Prostate gland (tissue), 2 donors: Measurements from ENCODE around the gene MREG. TPM values are rescaled to one million over a fixed set of nuclear protein-coding genes. Genes with fewer than 3 reads are reported as not detected.

Experiments used
- DNase-seq: peaks from one replicate; pipeline ENCODE4 v3.0.0-alpha.2; 2019; ENCODE audit warnings: low spot score
- H3K27ac ChIP-seq, 2 donors: fragments of 200-600 bp; sonication (generic); 2 replicates each; pipeline ENCODE4 v1.5.1; 2017 to 2019
- H3K27me3 ChIP-seq: fragments of 200-600 bp; sonication (generic); replicated peaks from 2 replicates; pipeline ENCODE4 v1.5.1; 2019; ENCODE audit not compliant: insufficient read depth
- H3K36me3 ChIP-seq, 2 donors: fragments of 200-600 bp; sonication (generic); 1 replicate in 1 of 2; 2 replicates in 1 of 2; pipeline versions ENCODE4 v1.5.1 to v1.8.1; 2017 to 2019
- H3K4me1 ChIP-seq: fragments of 200-600 bp; sonication (generic); replicated peaks from 2 replicates; pipeline ENCODE4 v1.5.1; 2019
- H3K4me3 ChIP-seq, 2 donors: fragments of 200-600 bp; sonication (generic); 2 replicates each; pipeline ENCODE4 v1.5.1; 2017 to 2019
- H3K9me3 ChIP-seq: fragments of 200-600 bp; sonication (generic); 2 replicates; pipeline ENCODE4 v1.5.1; 2017
- POLR2A ChIP-seq: fragments of 450-650 bp; IDR thresholded peaks from one replicate; pipeline ENCODE4 v1.6.1; 2016; ENCODE audit warnings: antibody characterized with exemption, mild to moderate bottlenecking
- POLR2AphosphoS5 ChIP-seq: sonication (generic); formaldehyde crosslinking; IDR thresholded peaks from one replicate; pipeline ENCODE4 v1.6.1; 2017; ENCODE audit warnings: antibody characterized with exemption
- WGBS: methylation state at CpG from one replicate; pipeline ENCODE4 v1.1.5; 2018; 5-methylcytosine and 5-hydroxymethylcytosine counted together
- intact Hi-C: fragments of 100-400 bp; cut with DNase I; formaldehyde crosslinking; loops from one replicate; pipeline ENCODE4 v1.14.2; 2022
- total RNA-seq, 2 donors: library from RNA; depleted of rRNA; stranded (reverse); fragments of >200 nt; gene quantifications; one replicate each; pipeline ENCODE4 v1.1.0, GENCODE V29; 2016
- TF ChIP-seq, protein P1 (sequence below), 4 experiments: fragments of 200-600 bp in 2 of 4; fragments of 450-650 bp in 2 of 4; sonication (generic) in 2 of 4; IDR thresholded peaks; 1 replicate in 3 of 4; 2 replicates in 1 of 4; pipeline ENCODE4 v1.5.1; 2016 to 2019; ENCODE audit warnings: antibody characterized with exemption in 4 of 4, mild to moderate bottlenecking in 2 of 4, moderate library complexity in 2 of 4

Gene MREG
- total RNA-seq, 2 donors from 2014 or later = 9.0 to 9.5 TPM

DNA sequence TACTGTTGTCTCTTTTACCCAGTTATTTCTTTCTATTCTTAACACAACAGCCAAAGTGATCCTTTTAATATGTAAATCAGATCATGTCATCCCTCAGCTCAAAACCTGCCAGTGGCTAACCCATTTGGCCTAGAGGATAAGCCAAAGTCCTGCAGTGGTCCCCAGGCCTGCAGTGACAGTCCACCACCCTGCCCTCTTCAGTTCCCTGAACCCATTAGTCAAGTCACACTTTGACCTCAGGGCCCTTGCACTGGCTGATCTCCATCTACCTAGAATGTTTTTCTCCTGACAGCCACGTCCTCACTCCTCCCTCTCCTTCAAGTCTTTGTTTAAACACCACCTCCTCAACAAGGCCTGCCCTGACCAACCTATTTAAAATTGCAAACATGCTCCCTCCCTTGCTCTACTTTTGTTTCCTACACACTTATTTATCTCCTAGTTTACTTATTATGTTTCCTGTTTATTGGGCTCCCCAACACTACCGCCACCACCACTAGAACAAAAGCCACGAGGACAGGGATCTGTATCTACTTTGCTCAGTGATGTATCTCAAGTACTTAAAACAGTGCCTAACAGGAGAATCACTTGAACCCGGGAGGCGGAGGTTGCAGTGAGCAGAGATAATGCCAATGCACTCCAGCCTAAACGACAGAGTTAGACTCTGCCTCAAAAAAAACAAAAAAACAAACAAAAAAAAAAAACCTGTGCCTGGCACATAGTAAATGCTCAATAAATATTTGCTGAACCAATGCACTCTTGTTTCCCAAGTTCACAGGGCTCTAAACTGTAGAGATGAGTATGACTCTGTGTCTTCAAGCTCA lies 9.3 kb downstream of the MREG start:
- TF ChIP-seq POLR2A (no peak), POLR2AphosphoS5 (no peak)
- TF ChIP-seq, protein P1, sequence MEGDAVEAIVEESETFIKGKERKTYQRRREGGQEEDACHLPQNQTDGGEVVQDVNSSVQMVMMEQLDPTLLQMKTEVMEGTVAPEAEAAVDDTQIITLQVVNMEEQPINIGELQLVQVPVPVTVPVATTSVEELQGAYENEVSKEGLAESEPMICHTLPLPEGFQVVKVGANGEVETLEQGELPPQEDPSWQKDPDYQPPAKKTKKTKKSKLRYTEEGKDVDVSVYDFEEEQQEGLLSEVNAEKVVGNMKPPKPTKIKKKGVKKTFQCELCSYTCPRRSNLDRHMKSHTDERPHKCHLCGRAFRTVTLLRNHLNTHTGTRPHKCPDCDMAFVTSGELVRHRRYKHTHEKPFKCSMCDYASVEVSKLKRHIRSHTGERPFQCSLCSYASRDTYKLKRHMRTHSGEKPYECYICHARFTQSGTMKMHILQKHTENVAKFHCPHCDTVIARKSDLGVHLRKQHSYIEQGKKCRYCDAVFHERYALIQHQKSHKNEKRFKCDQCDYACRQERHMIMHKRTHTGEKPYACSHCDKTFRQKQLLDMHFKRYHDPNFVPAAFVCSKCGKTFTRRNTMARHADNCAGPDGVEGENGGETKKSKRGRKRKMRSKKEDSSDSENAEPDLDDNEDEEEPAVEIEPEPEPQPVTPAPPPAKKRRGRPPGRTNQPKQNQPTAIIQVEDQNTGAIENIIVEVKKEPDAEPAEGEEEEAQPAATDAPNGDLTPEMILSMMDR (IDR thresholded peaks at IDR 0.05) = no peak
- Histone ChIP-seq H3K9me3 (no peaks in the 10 kb centered on the region), H3K36me3 (no peaks in the 10 kb centered on the region), H3K27me3 (no peaks in the 10 kb centered on the region), H3K4me1 (no peaks in the 10 kb centered on the region), H3K4me3 (no peak overlapping the region), H3K27ac (no peak overlapping the region)
- no peak for DNase-seq
- WGBS = 82% methylated on average over 6 of the region's 6 CpGs
- intact Hi-C loops = no loop called here

DNA sequence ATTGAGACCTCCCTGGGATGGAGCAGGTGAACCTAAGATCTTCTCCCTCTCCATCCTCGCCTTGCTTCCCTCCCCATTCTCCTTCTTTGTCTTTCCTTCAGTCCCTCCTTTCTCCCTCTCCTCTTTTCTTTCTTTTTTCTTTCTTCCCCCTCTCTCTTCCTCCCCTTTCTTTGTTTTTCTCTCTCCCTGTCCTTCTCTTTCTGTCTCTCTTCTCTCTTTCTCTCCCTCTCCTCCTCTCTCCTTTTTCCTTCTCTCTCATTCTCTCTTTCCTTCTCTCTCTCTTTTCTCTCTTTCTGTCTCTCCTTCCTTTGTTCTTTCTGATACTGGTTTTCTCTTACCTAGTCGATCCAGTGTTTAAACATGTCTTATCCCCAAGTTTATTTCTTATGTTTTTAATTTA lies 10.7 kb downstream of the MREG start:
- DNase-seq = no peak
- intact Hi-C loops = no loop called here
- H3K4me1 ChIP-seq = no peaks in the 10 kb centered on the region
- no peaks in the 10 kb centered on the region for H3K27me3 ChIP-seq
- no peaks in the 10 kb centered on the region for H3K9me3 ChIP-seq
- no peak overlapping the region for H3K4me3 ChIP-seq
- H3K36me3 ChIP-seq = no peaks in the 10 kb centered on the region
- no peak overlapping the region for H3K27ac ChIP-seq
- WGBS = 89% methylated on average over 2 of the region's 2 CpGs
- no peak for TF ChIP-seq POLR2AphosphoS5
- TF ChIP-seq POLR2A = no peak
- TF ChIP-seq, protein P1 (IDR thresholded peaks at IDR 0.05) = no peak

DNA sequence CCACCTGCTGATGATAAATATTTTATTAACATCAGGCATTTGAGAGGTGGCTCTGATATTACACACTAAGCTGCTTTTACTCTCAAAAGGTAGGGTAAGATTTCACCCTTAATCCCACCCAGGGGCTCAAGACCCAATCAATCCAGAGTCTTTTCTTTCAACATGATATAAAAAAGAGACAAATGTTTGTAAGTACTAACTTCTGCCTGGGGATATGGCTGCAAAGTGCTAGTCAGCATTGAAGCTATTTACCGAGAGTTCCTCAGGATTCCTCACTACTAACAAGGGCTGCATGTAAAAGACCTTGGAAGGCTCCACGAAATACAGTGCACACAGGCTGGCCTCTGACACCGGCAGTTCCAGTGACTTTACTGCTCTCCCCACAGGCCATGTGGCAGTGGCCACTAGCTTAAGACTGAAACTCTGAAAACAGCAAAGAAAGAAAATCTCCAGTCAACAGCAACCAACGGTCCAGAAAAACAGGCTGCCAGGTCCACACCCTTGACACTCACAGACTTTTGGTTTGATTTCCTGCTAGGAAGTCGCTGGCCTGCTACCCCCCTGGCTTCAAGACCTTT lies 11.2 kb downstream of the MREG start:
- Histone ChIP-seq H3K4me1 (no peaks in the 10 kb centered on the region), H3K36me3 (no peaks in the 10 kb centered on the region), H3K9me3 (no peaks in the 10 kb centered on the region), H3K4me3 (no peak overlapping the region), H3K27me3 (no peaks in the 10 kb centered on the region), H3K27ac (no peak overlapping the region)
- DNase-seq = no peak
- 67% methylated on average over 5 of the region's 5 CpGs for WGBS
- TF ChIP-seq POLR2A (no peak), POLR2AphosphoS5 (no peak)
- TF ChIP-seq, protein P1 (IDR thresholded peaks at IDR 0.05) = no peak
- intact Hi-C loops = no loop called here

DNA sequence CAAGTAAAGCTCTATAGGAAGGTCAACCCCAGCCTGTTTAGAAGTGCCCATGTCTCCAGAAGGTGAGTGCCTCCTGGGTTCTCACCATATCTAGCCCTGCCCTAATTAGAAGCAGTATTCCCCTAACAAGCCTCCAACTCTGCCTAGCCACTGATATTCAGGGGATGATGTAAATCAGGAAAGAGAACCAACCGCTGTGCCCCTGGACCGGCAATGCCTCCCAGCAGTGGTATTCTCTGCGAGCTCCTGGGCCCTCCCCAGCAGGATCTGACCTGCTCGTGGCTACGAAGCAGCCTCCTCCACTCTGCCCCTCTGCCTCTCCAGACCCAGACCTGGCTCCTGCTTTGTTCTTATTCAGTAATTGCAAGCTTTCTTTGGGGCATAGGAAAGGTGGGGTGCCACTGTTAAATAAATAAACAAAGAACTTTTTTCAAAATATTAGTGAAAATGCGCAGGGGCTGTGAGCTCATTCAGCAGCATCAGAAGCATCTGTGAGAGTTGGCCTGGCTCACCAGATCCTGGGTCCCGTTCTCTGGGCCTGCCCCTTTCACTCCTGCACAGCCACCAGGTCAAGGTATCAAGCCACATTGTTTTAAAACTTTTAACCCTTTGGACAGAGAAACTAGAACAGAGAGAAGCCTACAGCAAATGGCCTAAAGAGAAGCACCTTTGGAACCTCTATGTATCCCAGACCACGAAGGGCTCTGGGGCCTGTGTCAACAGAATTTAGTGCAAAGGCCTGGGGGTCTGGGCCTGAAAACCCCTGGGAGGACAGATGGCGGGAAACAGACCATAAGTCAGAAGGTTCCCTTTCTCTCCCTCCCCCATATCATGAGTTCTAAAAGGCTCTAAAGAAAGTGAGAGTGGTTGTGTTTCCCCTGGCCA lies 11.9 kb downstream of the MREG start:
- no peak overlapping the region for H3K4me3 ChIP-seq
- no peak for TF ChIP-seq POLR2A
- no peak for TF ChIP-seq POLR2AphosphoS5
- TF ChIP-seq, protein P1 (IDR thresholded peaks at IDR 0.05) = no peak
- H3K4me1 ChIP-seq = no peaks in the 10 kb centered on the region
- no peak overlapping the region for H3K27ac ChIP-seq
- H3K9me3 ChIP-seq = no peaks in the 10 kb centered on the region
- intact Hi-C loops = no loop called here
- H3K27me3 ChIP-seq = no peaks in the 10 kb centered on the region
- DNase-seq = no peak
- 75% methylated on average over 9 of the region's 9 CpGs for WGBS
- no peaks in the 10 kb centered on the region for H3K36me3 ChIP-seq
